Measurements from ENCODE around the gene ELL3. TPM values are rescaled to one million over a fixed set of nuclear protein-coding genes. Genes with fewer than 3 reads are reported as not detected.
"Not testable (repeated sequence)": the region's sequence is repeated elsewhere in the genome, so short reads cannot be mapped to it uniquely, and the experiment has no call there.

Gene ELL3
- total and polyA plus RNA-seq, 2 experiments from 2014 or later, result 1.4 to 5.2 TPM

DNA sequence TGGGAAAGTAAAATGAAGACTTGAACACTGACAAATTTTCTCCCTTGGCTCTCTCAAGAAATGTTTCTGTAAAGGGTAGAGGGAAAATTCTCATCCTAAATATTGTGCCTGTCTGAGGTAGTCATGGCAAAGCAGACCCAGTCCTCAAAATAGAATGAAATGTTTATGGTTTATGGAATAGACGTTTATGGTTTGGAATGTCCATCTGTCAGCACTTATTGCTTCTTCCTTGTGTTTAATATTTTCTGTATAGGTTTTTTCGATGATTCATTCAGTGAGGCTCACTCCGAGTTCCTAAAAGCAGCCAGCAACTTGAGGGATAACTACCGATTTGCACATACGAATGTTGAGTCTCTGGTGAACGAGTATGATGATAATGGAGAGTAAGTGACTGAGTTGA lies 13.9 kb downstream of the ELL3 start:
- DNase-seq, result peak; percentile 31
- no peaks in the 10 kb centered on the region for H4K20me1 ChIP-seq (ENCODE audit: insufficient read depth)
- TF ChIP-seq EZH2 (IDR thresholded peaks at IDR 0.05; ENCODE audit: insufficient read depth, poor library complexity, severe bottlenecking) (no peak), EZH2phosphoT487 (IDR thresholded peaks at IDR 0.05; ENCODE audit: insufficient read depth, low read depth) (no peak)
- no peaks in the 10 kb centered on the region for H3K27me3 ChIP-seq (replicated peaks; ENCODE audit: insufficient read depth)
- no peak overlapping the region for H3K4me3 ChIP-seq
- no peak overlapping the region for H3K4me2 ChIP-seq (ENCODE audit: unreplicated experiment)
- H3K9me2 ChIP-seq (ENCODE audit: insufficient read depth), result no peaks in the 10 kb centered on the region
- H2AFZ ChIP-seq, result no peak overlapping the region
- peaks cover 15% of the 10 kb centered on the region for H3K4me1 ChIP-seq (ENCODE audit: insufficient read depth)
- 46 to 50% methylated on average over 6 of the region's 6 CpGs for WGBS, 2 experiments (ENCODE audit: low coverage in 1 of 2, low lambda C conversion rate in 2 of 2, missing lambda C conversion rate in 2 of 2)
- in situ Hi-C loops (cut with MboI), result no loop called here
- H3K9ac ChIP-seq, result no peak overlapping the region
- H3K27ac ChIP-seq, result peak overlapping the region; percentile 36
- H3K36me3 ChIP-seq (ENCODE audit: low read depth), result peaks cover 70% of the 10 kb centered on the region
- peaks cover 34% of the 10 kb centered on the region for H3K79me2 ChIP-seq (ENCODE audit: insufficient read depth)
- no peaks in the 10 kb centered on the region for H3K9me3 ChIP-seq (ENCODE audit: low read depth)
- H3F3A ChIP-seq (ENCODE audit: insufficient read depth), result peaks cover 44% of the 10 kb centered on the region

DNA sequence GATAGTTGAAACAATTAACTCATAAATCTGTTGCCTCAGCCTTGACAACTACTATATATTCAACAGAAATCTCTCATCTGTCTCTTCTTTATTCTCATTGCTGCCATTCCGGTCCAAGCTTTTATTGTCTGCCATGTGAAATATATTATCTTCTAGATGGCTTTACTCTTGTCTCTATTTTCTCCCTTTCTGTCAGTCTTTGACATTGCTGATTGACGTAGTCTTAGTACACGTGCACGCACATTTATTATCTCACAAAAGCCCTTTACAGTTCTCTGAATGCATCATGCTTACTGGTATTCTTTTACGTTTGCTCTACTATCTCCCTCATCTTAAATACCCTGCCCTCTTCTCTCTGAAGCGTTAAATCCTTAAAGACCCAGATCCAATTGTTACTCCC lies 24.9 kb downstream of the ELL3 start:
- no peak overlapping the region for H3K4me3 ChIP-seq
- H3K36me3 ChIP-seq (ENCODE audit: low read depth), result peaks cover 30% of the 10 kb centered on the region
- no peaks in the 10 kb centered on the region for H3K27me3 ChIP-seq (replicated peaks; ENCODE audit: insufficient read depth)
- H3K9ac ChIP-seq, result no peak overlapping the region
- no peak overlapping the region for H3K27ac ChIP-seq
- H3K9me3 ChIP-seq (ENCODE audit: low read depth), result no peaks in the 10 kb centered on the region
- in situ Hi-C loops (cut with MboI), result no loop called here
- DNase-seq, result no peak
- peaks cover 25% of the 10 kb centered on the region for H3K4me1 ChIP-seq (ENCODE audit: insufficient read depth)
- H3K4me2 ChIP-seq (ENCODE audit: unreplicated experiment), result no peak overlapping the region
- H2AFZ ChIP-seq, result no peak overlapping the region
- WGBS, 2 experiments (ENCODE audit: low coverage in 1 of 2, low lambda C conversion rate in 2 of 2, missing lambda C conversion rate in 2 of 2), result 67 to 72% methylated on average over 6 of the region's 6 CpGs
- peaks cover 15% of the 10 kb centered on the region; the same call in 1 of the 2 replicates for H4K20me1 ChIP-seq (ENCODE audit: insufficient read depth)
- TF ChIP-seq EZH2phosphoT487 (IDR thresholded peaks at IDR 0.05; ENCODE audit: insufficient read depth, low read depth) (no peak), EZH2 (IDR thresholded peaks at IDR 0.05; ENCODE audit: insufficient read depth, poor library complexity, severe bottlenecking) (no peak)
- 0 out of 2 replicates have a peak, but pooled peaks cover 5% of the 10 kb centered on the region for H3F3A ChIP-seq (ENCODE audit: insufficient read depth)
- peaks cover 100% of the 10 kb centered on the region for H3K79me2 ChIP-seq (ENCODE audit: insufficient read depth)
- no peaks in the 10 kb centered on the region for H3K9me2 ChIP-seq (ENCODE audit: insufficient read depth)

DNA sequence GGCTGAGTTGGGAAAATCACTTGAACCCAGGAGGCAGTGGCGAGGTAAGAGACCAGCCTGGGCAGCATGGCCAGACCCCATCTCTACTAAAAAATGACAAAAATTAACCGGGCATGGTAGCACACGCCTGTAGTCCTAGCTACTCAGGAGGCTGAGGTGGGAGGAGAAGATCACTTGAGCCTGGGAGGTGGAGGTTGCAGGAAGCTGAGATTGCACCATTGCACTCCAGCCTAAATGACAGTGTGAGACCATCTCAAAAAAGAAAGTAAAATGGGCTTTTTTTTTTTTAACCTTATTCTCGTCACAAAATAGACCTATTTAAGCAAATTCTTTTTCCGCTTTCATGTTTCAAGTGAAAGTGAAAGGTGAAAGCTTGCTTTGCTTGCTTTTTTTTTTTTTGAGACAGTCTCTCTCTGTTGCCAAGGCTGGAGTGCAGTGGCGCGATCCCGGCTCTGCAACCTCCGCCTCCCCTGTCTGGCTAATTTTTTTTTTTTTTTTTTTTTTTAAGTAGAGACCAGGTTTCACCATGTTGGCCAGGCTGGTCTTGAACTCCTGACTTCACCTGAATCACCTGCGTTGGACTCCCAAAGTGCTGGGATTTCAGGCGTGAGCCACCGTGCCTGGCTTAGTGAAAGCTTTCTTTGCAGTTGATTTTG lies 26.9 kb downstream of the ELL3 start:
- peak; percentile 42 for DNase-seq
- Histone ChIP-seq H2AFZ (no peak overlapping the region), H3K9me3 (ENCODE audit: low read depth) (no peaks in the 10 kb centered on the region), H3K9ac (peak overlapping the region; percentile 7; the same call in 1 of the 2 replicates), H3K36me3 (ENCODE audit: low read depth) (peaks cover 13% of the 10 kb centered on the region), H3K4me3 (peak overlapping the region; percentile 92), H3K27me3 (replicated peaks; ENCODE audit: insufficient read depth) (no peaks in the 10 kb centered on the region), H3K27ac (peak overlapping the region; percentile 12; the same call in 1 of the 2 replicates), H4K20me1 (ENCODE audit: insufficient read depth) (peaks cover 15% of the 10 kb centered on the region; the same call in 1 of the 2 replicates), H3K79me2 (ENCODE audit: insufficient read depth) (peaks cover 91% of the 10 kb centered on the region), H3K9me2 (ENCODE audit: insufficient read depth) (no peaks in the 10 kb centered on the region), H3K4me2 (ENCODE audit: unreplicated experiment) (peak overlapping the region; percentile 33), H3F3A (ENCODE audit: insufficient read depth) (0 out of 2 replicates have a peak, but pooled peaks cover 6% of the 10 kb centered on the region), H3K4me1 (ENCODE audit: insufficient read depth) (peaks cover 25% of the 10 kb centered on the region)
- TF ChIP-seq EZH2 (IDR thresholded peaks at IDR 0.05; ENCODE audit: insufficient read depth, poor library complexity, severe bottlenecking) (no peak), EZH2phosphoT487 (IDR thresholded peaks at IDR 0.05; ENCODE audit: insufficient read depth, low read depth) (no peak)
- in situ Hi-C loops (cut with MboI), result no loop called here
- 41 to 43% methylated on average over 12 of the region's 12 CpGs for whole genome bisulfite sequencing, 2 experiments (ENCODE audit: low coverage in 1 of 2, low lambda C conversion rate in 2 of 2, missing lambda C conversion rate in 2 of 2)

DNA sequence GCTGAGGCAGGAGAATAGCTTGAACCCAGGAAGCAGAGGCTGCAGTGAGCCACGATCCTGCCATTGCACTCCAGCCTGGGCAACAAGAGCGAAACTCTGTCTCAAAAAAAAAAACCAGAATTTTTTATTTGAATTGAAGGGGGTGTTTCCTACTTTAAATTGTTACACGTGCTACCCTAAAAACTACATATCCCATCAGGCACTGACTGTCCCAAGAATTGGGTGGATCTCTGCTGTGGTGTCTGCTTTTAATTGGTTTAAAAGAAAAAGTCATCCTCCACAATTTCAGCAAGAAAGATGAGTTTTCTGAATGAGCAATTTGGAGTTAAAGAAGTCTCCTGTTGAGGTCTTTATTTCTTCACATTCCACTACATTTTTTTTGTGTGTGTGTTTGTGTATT lies 28.4 kb downstream of the ELL3 start:
- peak overlapping the region; percentile 92 for H3K4me3 ChIP-seq
- peaks cover 7% of the 10 kb centered on the region; the same call in 1 of the 2 replicates for H3K36me3 ChIP-seq (ENCODE audit: low read depth)
- H3K4me1 ChIP-seq (ENCODE audit: insufficient read depth), result peaks cover 25% of the 10 kb centered on the region
- peak; percentile 67 for DNase-seq
- no peaks in the 10 kb centered on the region for H3K9me3 ChIP-seq (ENCODE audit: low read depth)
- no peaks in the 10 kb centered on the region for H3K27me3 ChIP-seq (replicated peaks; ENCODE audit: insufficient read depth)
- H3K9me2 ChIP-seq (ENCODE audit: insufficient read depth), result no peaks in the 10 kb centered on the region
- no peak for TF ChIP-seq EZH2phosphoT487 (IDR thresholded peaks at IDR 0.05; ENCODE audit: insufficient read depth, low read depth)
- no peak for TF ChIP-seq EZH2 (IDR thresholded peaks at IDR 0.05; ENCODE audit: insufficient read depth, poor library complexity, severe bottlenecking)
- H3K4me2 ChIP-seq (ENCODE audit: unreplicated experiment), result peak overlapping the region; percentile 95
- H3K9ac ChIP-seq, result peak overlapping the region; percentile 98
- H3F3A ChIP-seq (ENCODE audit: insufficient read depth), result 0 out of 2 replicates have a peak, but pooled peaks cover 6% of the 10 kb centered on the region
- peaks cover 9% of the 10 kb centered on the region; the same call in 1 of the 2 replicates for H4K20me1 ChIP-seq (ENCODE audit: insufficient read depth)
- in situ Hi-C loops (cut with MboI), result no loop called here
- H2AFZ ChIP-seq, result no peak overlapping the region
- peaks cover 77% of the 10 kb centered on the region for H3K79me2 ChIP-seq (ENCODE audit: insufficient read depth)
- no peak overlapping the region; the same call in 1 of the 2 replicates for H3K27ac ChIP-seq
- WGBS, 2 experiments (ENCODE audit: low coverage in 1 of 2, low lambda C conversion rate in 2 of 2, missing lambda C conversion rate in 2 of 2), result 45 to 49% methylated on average over 3 of the region's 3 CpGs

DNA sequence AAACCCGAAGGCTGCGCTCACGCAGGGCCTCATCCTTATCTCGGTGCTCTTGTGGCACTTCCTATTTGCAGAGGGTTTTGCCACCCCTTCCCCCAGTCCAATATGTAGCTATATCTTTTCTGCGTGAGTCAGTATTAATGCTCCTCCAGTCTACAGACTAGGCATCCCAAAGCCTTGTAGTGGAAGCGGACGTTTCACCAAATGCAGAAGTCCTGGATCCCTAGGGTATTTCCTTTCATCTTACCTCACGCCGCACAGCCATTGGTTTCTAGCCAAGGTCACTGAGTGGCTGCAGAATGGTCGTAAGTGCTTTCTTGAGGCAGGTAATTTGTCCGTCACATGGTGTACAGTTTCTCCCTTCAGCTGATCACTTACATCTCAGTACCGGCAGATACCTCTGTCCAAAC lies 29.9 kb downstream of the ELL3 start:
- Histone ChIP-seq H2AFZ (peak overlapping the region; percentile 65), H3K79me2 (ENCODE audit: insufficient read depth) (peaks cover 62% of the 10 kb centered on the region), H3K4me2 (ENCODE audit: unreplicated experiment) (peak overlapping the region; percentile 95), H3K4me3 (peak overlapping the region; percentile 92), H3K27ac (peak overlapping the region; percentile 95), H3K9ac (peak overlapping the region; percentile 98), H3K4me1 (ENCODE audit: insufficient read depth) (peaks cover 25% of the 10 kb centered on the region)
- H3K9me2 ChIP-seq (ENCODE audit: insufficient read depth); H3K27me3 ChIP-seq (replicated peaks; ENCODE audit: insufficient read depth); in situ Hi-C loops (cut with MboI); H3K9me3 ChIP-seq (ENCODE audit: low read depth); H4K20me1 ChIP-seq (ENCODE audit: insufficient read depth); H3F3A ChIP-seq (ENCODE audit: insufficient read depth); H3K36me3 ChIP-seq (ENCODE audit: low read depth): not testable (repeated sequence)
- DNase-seq, result peak; percentile 66
- WGBS, 2 experiments (ENCODE audit: low coverage in 1 of 2, low lambda C conversion rate in 2 of 2, missing lambda C conversion rate in 2 of 2), result 0 to 2% methylated on average over 12 of the region's 12 CpGs

DNA sequence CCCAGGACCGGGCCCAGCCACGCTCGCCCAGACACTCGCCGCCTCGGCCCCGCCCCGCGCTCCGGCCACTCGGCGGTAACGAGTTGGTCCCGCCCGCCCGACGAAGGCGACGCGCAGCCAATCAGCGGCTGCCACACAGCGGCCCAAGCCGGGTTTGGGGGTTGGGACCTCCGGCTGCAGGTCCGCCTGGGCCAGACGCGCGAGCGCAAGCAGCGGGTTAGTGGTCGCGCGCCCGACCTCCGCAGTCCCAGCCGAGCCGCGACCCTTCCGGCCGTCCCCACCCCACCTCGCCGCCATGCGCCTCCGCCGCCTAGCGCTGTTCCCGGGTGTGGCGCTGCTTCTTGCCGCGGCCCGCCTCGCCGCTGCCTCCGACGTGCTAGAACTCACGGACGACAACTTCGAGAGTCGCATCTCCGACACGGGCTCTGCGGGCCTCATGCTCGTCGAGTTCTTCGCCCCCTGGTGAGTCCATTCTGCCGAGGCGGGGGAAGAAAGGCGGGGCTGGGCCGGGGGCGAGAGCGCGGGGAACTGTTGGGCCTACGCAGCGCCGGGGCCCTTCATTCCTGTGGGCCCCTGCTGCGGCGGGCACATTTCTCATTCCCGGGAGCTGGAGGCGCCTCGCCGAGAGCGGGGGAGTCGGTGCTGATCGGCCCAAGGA lies 30.4 kb downstream of the ELL3 start, which contains the start of gene PDIA3:
Gene PDIA3, plus strand, starts transcription at position 194 of the 658 bp plus-strand sequence. Its CDS starts 102 bp downstream, at position 296.
- H3K9me2 ChIP-seq (ENCODE audit: insufficient read depth); H4K20me1 ChIP-seq (ENCODE audit: insufficient read depth); H3K36me3 ChIP-seq (ENCODE audit: low read depth); H3K27me3 ChIP-seq (replicated peaks; ENCODE audit: insufficient read depth); H3K9me3 ChIP-seq (ENCODE audit: low read depth); H3F3A ChIP-seq (ENCODE audit: insufficient read depth); in situ Hi-C loops (cut with MboI): not testable (repeated sequence)
- Histone ChIP-seq H3K9ac (peak within 1 kb of the TSS; percentile 98), H2AFZ (peak within 1 kb of the TSS; percentile 75), H3K4me1 (ENCODE audit: insufficient read depth) (peaks cover 21% of the 10 kb centered on the region), H3K4me2 (ENCODE audit: unreplicated experiment) (peak within 1 kb of the TSS; percentile 95), H3K79me2 (ENCODE audit: insufficient read depth) (peaks cover 57% of the 10 kb centered on the region), H3K27ac (peak within 1 kb of the TSS; percentile 95), H3K4me3 (peak within 1 kb of the TSS; percentile 92)
- WGBS, 2 experiments (ENCODE audit: low coverage in 1 of 2, low lambda C conversion rate in 2 of 2, missing lambda C conversion rate in 2 of 2), result 1 to 4% methylated on average over 75 to 81 of the region's 84 CpGs
- peak; percentile 95 for DNase-seq

Data from GM23248 (cell line).